GM21367 (cell line): ENCODE results near the gene HDAC9.

ENCODE experiments used
- ATAC-seq: cut with Tn5 transposase; IDR thresholded peaks from one replicate; pipeline ENCODE4 v1.9.1; 2021; ENCODE audit not compliant: unreplicated experiment

Gene HDAC9

DNA sequence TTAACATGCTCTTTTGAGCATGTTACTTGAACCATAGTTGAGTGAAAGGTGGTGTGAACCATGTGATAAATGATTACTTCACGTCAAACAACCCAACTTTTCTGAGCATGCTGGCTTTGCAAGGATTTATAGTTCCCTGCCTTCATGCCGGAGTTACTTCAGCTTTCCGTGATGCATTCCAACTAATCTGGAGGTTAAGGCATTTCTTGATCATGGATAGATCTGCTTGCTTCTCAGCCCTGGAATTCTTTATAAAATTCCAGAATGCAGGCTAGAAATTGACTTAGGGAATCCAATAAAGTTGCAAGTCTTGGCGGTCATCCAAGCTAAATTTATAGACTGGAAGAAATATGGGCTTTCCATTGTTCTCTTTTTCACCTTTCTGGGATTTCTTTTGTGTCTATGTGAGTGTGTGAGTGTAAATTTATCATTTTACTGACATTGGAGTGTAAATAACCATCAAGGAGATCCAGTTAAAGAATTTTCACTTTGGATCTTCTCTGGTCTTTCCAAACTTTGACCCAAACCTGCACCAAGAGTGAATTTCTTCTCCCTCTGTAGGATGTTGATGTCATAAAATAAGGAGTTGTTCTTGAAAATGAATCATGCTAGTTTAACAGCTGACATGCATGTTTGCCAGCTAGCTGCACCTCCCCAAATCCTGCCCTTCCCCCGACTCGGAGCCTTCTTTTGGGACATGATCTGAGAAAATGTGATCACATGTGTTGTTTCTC, 332.9 kb downstream of the HDAC9 start:
- no peak for ATAC-seq

GRCh38 chr7:18828994-18829857, 333.7 kb downstream of the HDAC9 start:
- ATAC-seq: no peak

DNA sequence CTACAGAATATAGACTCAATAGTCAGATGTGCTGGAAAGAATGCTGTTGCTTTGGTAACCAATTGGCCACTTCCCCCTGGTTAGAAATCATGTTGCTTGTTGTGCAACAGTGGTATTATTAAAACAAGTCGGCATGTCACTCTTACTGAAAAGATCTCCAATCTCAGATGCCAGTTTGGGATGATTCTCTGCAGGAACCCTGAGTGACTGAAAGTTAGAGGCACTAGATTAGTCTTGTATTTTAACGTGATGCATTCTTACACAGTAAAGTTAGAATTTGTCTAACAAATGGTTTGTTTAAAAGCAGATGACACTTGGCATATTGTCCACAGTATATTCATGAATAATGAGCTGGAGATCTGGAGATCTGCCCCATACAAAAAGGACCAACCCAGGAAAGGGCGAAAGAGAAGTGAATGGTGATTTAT, 334.3 kb downstream of the HDAC9 start:
- ATAC-seq: no peak

DNA sequence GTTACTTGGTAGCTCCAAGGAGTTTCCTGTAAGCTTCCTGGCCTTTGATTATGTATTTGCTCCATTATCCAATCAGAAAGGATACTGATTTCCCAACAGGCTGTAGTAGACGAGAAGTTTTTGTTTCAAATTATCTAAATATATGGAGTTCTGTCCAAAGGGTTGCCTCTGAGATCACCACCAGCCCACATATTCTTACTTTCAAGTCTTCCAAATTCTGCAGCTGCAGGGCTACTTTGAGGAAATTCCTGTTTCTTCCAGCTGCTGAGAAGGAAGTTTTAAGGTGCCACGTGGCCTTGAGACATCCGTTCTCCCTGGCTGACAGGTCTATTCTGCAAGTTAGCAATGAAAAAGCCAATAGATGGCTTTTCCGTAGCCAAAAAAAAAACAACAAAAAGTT, 335.9 kb downstream of the HDAC9 start:
- ATAC-seq: no peak

GRCh38 chr7:18831943-18832342, 336.4 kb downstream of the HDAC9 start:
- ATAC-seq: no peak

DNA sequence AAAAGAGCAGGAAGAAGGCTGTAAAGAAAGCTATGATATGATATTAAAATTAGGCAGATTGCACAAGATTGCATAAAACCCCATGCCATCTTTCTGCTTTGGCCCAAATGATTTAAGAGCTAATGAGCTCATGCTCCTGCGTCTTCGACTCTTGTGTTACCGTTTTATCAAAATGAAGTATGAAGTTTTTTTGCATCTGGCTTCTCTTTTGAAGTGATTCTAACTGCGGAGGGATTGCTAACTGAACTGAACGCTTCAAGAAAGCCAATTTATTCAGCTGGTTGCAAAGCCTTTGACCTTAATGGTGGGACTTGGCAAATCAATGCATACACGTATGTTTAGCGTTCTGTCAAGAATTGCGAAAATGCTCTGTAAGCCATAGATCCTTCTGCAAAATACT, 339.0 kb downstream of the HDAC9 start:
- ATAC-seq: no peak

DNA sequence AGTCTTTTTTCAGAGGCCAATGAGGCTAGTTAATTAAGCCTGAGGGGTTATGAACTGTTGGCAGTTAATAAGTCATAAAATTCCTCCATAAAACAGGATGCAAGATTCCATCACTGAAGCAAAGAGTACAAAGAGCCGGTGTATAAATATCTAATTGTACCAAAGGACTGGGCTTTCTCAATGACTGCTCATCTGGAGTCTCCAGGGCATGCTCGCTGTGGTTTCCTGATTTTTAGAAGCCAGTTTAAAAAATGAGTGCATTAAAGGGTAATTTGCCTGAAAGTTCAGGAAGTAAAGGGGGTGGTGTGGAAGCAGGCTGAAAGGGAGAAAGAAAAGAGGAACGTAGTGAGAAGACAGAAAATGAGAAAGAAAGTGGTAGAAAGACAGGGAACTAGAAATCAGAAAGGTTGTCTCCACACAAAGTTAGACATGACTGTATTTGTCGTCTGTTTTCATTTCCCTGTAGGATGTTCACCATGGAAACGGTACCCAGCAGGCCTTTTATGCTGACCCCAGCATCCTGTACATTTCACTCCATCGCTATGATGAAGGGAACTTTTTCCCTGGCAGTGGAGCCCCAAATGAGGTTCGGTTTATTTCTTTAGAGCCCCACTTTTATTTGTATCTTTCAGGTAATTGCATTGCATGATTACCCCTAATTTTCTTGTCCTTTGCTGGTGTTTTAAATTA, 339.6 kb downstream of the HDAC9 start:
- no peak for ATAC-seq

GRCh38 chr7:18843979-18844378, 348.4 kb downstream of the HDAC9 start:
- ATAC-seq: no peak

DNA sequence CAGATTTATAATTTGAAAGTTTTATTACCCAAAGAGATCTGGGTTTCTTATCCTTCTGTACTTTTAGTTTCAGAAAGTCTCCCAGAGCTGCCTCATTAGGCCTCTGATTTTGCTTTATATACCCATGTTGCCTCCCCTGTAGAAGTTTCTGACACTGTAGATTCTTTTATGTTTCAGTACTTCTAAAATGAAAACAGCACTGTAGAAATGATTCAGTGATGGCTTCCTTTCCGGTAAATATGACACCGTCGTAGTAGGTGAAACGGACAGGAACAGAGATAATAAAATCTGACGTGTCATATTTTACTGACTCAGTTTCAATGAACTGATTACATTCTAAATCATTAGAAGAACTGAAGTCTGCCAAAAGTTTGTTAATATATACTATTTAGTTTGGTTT, 349.2 kb downstream of the HDAC9 start:
- ATAC-seq: no peak

DNA sequence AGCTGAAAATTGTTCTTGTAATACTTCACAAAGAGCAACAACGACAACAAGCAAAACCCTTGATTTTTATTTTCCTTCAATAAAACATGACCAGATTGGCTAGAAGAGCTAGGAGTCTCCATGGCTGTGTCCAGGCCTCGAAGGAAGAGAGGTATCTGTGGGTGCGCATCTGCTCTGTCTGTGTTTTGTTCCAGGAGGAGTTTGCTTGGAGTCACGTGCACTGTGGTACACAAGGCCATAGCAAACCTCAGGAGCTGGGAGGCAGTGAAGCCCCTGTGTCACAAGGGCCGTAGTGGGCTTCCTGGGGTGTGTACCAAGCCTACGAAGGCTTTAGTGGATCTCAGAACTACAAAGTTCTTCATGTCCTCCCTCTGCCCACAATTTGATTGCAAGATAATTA, 350.2 kb downstream of the HDAC9 start:
- ATAC-seq: no peak

DNA sequence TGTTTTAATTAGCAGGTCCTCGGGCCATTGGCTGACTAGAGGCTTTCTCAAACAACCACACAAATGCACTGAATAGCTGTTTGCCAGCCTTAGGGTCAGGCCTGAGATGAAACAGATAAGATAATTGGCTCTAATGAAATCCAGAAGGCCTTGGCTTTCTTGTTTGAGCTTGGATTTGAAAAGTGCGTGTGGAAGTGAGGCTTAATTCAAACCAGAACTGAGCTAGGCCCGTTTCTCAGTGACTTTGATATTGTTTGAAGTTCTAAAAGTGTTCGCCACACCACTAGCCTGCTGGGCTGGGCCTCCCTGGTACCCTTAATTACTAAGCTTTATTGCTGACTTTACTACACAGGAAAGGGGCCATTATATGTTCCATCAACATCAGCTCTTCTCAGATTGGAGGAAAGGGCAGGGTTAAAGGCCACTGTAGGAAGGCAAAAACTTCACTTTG, 351.2 kb downstream of the HDAC9 start:
- no peak for ATAC-seq

GRCh38 chr7:18849130-18849529, 353.6 kb downstream of the HDAC9 start:
- ATAC-seq: no peak

GRCh38 chr7:18855796-18856195, 360.2 kb downstream of the HDAC9 start:
- ATAC-seq: no peak

- no peak for ATAC-seq
Observed at GRCh38 chr7:18858232-18858631, 362.7 kb downstream of the HDAC9 start.

GRCh38 chr7:18859318-18859717, 363.8 kb downstream of the HDAC9 start:
- ATAC-seq: no peak

DNA sequence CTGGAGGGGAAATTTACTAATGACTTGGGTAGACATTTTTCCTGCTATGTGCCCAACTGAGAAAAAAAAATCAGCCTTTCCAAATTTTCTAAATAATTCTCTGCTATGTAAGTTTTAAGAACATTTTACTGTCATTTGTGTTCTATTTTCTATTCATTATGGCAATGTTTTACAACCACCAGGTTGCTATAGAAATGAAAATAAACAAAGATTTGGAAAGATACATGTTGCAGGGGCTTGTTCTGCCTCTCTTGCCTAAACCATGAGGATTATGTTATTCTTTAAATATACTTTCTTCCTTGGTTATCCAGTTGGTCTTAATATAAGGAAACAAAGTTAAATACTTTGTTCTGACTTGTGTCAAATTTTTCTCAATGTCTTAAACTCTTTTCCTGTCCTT, 364.7 kb downstream of the HDAC9 start:
- ATAC-seq: no peak

DNA sequence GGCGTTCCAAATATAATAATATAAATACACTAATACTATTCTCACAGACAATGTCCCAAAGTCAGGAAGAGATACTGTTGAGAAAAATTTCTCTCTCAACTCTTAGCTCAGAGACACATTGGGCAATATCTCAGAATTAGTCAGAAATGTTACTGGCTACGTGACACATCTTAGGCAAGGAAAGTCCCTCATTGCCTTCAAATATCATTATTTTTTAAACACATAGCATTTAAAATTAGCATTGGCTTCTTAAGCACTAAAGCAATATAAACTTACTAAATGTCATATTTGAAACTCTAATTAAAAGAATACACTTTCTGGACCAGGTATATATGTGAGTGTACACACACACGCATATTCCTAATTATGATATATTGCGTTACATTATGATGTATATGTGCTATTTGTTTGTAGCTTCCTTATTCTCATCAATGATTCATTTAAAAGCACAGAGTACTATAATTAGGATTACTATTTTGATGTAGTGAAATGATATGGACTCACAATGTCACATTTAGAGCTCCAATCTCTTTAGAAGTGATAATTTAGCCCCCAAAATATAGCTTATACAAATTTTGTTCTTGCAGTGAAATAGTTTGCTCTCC, 366.1 kb downstream of the HDAC9 start:
- no peak for ATAC-seq

DNA sequence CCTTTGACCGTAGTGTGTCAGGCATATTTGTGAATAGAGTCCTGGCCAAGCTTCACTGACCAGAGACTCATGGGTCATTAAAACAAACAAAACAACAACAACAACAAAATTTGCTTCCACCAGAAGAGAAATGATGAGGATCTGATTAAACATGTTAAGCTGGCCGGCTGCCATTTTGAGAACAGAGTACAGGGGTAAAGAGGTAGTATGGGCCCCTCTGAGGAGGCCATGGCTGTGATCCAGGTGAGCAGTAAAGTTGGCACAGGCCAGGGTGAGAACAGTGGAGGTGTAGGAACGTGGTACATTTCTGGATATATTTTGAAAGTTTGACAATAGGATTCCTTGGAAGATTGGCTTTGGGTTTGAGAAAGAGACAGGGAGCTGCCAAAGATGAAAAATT, 369.4 kb downstream of the HDAC9 start:
- ATAC-seq: no peak

- ATAC-seq: no peak
Observed at GRCh38 chr7:18866359-18867036, 370.9 kb downstream of the HDAC9 start.

GRCh38 chr7:18872344-18872743, 376.8 kb downstream of the HDAC9 start:
- ATAC-seq: no peak
